Thymus (tissue), 11 donors: Measurements from ENCODE around the gene RPL27. TPM values are rescaled to one million over a fixed set of nuclear protein-coding genes. Genes with fewer than 3 reads are reported as not detected.

Experiments used
- DNase-seq, 9 donors: peaks; one replicate each; pipeline ENCODE4 v3.0.0-alpha.2; 2013; ENCODE audit warnings: low spot score in 9 of 9, low read depth in 6 of 9, missing footprints in 1 of 9
- H3K27ac ChIP-seq, 2 donors: one replicate each; pipeline ENCODE4 v1.5.1; 2013; ENCODE audit warnings: control low read depth in 1 of 2, low read depth in 1 of 2, low read length in 1 of 2, mild to moderate bottlenecking in 1 of 2, moderate library complexity in 1 of 2
- H3K27me3 ChIP-seq, 2 donors: one replicate each; pipeline ENCODE4 v1.5.1; 2013; ENCODE audit warnings: low read length in 1 of 2; ENCODE audit not compliant: control insufficient read depth in 2 of 2, insufficient read depth in 1 of 2
- H3K36me3 ChIP-seq, 2 donors: one replicate each; pipeline ENCODE4 v1.5.1; 2013; ENCODE audit warnings: low read length in 1 of 2, mild to moderate bottlenecking in 1 of 2, moderate library complexity in 1 of 2; ENCODE audit not compliant: control insufficient read depth in 2 of 2, insufficient read depth in 2 of 2
- H3K4me1 ChIP-seq, 2 donors: one replicate each; pipeline ENCODE4 v1.5.1; 2013; ENCODE audit warnings: low read length in 2 of 2; ENCODE audit not compliant: control insufficient read depth in 2 of 2, insufficient read depth in 2 of 2
- H3K4me3 ChIP-seq, 2 donors: one replicate each; pipeline ENCODE4 v1.5.1; 2013; ENCODE audit warnings: low read length in 2 of 2, control low read depth in 1 of 2, mild to moderate bottlenecking in 1 of 2
- H3K9me3 ChIP-seq, 2 donors: one replicate each; pipeline ENCODE4 v1.5.1; 2013; ENCODE audit warnings: low read length in 1 of 2, mild to moderate bottlenecking in 1 of 2; ENCODE audit not compliant: control insufficient read depth in 2 of 2, insufficient read depth in 1 of 2
- WGBS: extraction: QIAGEN DNeasy Blood & Tissue Kit; methylation state at CpG from one replicate; pipeline ENCODE4 v1.1.7; 2013; 5-methylcytosine and 5-hydroxymethylcytosine counted together
- polyA plus RNA-seq: library from polyadenylated mRNA; stranded (reverse); fragments of 200-250 nt; gene quantifications from one replicate; pipeline ENCODE4 v1.2.3, GENCODE V29; 2013
- total RNA-seq: library from RNA; stranded (reverse); fragments of 120-200 nt; gene quantifications from one replicate; pipeline ENCODE4 v1.2.4, GENCODE V29; 2013
- donor health status: healthy.

RPL27 gene
- total and polyA plus RNA-seq, 2 donors: 2,182 to 4,515 TPM

- H3K27me3 ChIP-seq: no peaks in the 10 kb centered on the region
- WGBS: 95% methylated on average over 5 of the region's 5 CpGs
- no peaks in the 10 kb centered on the region for H3K9me3 ChIP-seq
- no peak overlapping the region for H3K27ac ChIP-seq
- H3K36me3 ChIP-seq: peaks cover 47 to 49% of the 10 kb centered on the region in 2 donors
- H3K4me1 ChIP-seq: peaks cover 5 to 22% of the 10 kb centered on the region in 2 donors
- H3K4me3 ChIP-seq: no peak overlapping the region
- no peak for DNase-seq
Observed at GRCh38 chr17:43003542-43004172, 5.4 kb downstream of the RPL27 start.

GRCh38 chr17:43006639-43007551 is 8.7 kb downstream of the RPL27 start, which contains the start of gene IFI35:
Gene IFI35, plus strand, starts transcription at chr17:43006784. Its CDS starts 164 bp downstream, at chr17:43006948.
- peak within 1 kb of the TSS; percentile 45 to 83 for H3K4me3 ChIP-seq
- peaks cover 0 to 9% of the 10 kb centered on the region in 2 donors for H3K4me1 ChIP-seq
- WGBS: 39% methylated on average over 18 of the region's 18 CpGs
- peak within 1 kb of the TSS; percentile 93 to 95 for H3K27ac ChIP-seq
- peaks cover 25 to 27% of the 10 kb centered on the region in 2 donors for H3K36me3 ChIP-seq
- no peaks in the 10 kb centered on the region for H3K9me3 ChIP-seq
- peak; percentile 62 to 92 (median 80) for DNase-seq
- no peaks in the 10 kb centered on the region for H3K27me3 ChIP-seq

- DNase-seq: no peak
- Histone ChIP-seq H3K36me3 (peaks cover 36 to 37% of the 10 kb centered on the region in 2 donors), H3K27me3 (no peaks in the 10 kb centered on the region), H3K27ac (no peak overlapping the region), H3K4me1 (peaks cover 0 to 9% of the 10 kb centered on the region in 2 donors), H3K9me3 (no peaks in the 10 kb centered on the region), H3K4me3 (no peak overlapping the region)
- 96% methylated on average over 5 of the region's 5 CpGs for WGBS
Observed at GRCh38 chr17:43010667-43011308, 12.6 kb downstream of the RPL27 start.

- Histone ChIP-seq H3K27me3 (no peaks in the 10 kb centered on the region), H3K4me1 (peaks cover 0 to 3% of the 10 kb centered on the region in 2 donors), H3K36me3 (peaks cover 45 to 48% of the 10 kb centered on the region in 2 donors), H3K9me3 (no peaks in the 10 kb centered on the region), H3K4me3 (no peak overlapping the region), H3K27ac (no peak overlapping the region)
- 95% methylated on average over 15 of the region's 15 CpGs for WGBS
- no peak for DNase-seq
Observed at GRCh38 chr17:43011728-43012472, 13.7 kb downstream of the RPL27 start.

- Histone ChIP-seq H3K36me3 (peaks cover 48 to 52% of the 10 kb centered on the region in 2 donors), H3K4me1 (peaks cover 5 to 8% of the 10 kb centered on the region in 2 donors), H3K4me3 (no peak overlapping the region), H3K27ac (no peak overlapping the region), H3K9me3 (no peaks in the 10 kb centered on the region), H3K27me3 (no peaks in the 10 kb centered on the region)
- DNase-seq: no peak
- 98% methylated on average over 8 of the region's 8 CpGs for WGBS
Observed at GRCh38 chr17:43013296-43013695, 15.1 kb downstream of the RPL27 start.

- H3K36me3 ChIP-seq: peaks cover 48 to 54% of the 10 kb centered on the region in 2 donors
- no peaks in the 10 kb centered on the region for H3K27me3 ChIP-seq
- 93% methylated on average over 12 of the region's 12 CpGs for WGBS
- no peaks in the 10 kb centered on the region for H3K9me3 ChIP-seq
- no peak overlapping the region for H3K4me3 ChIP-seq
- no peak overlapping the region for H3K27ac ChIP-seq
- DNase-seq: no peak
- peaks cover 14 to 16% of the 10 kb centered on the region in 2 donors for H3K4me1 ChIP-seq
Observed at GRCh38 chr17:43014020-43014648, 15.9 kb downstream of the RPL27 start.

- DNase-seq: no peak
- H3K9me3 ChIP-seq: no peaks in the 10 kb centered on the region
- WGBS: 81% methylated on average over 8 of the region's 8 CpGs
Observed at GRCh38 chr17:43014649-43015542, 16.7 kb downstream of the RPL27 start.

More at GRCh38 chr17:43014649-43015542, 16.7 kb downstream of the RPL27 start:
- Histone ChIP-seq H3K36me3 (peaks cover 48 to 54% of the 10 kb centered on the region in 2 donors), H3K4me1 (peaks cover 19 to 24% of the 10 kb centered on the region in 2 donors), H3K27me3 (no peaks in the 10 kb centered on the region), H3K27ac (no peak overlapping the region), H3K4me3 (no peak overlapping the region)
